HG02870 (cell line): ENCODE data around the gene RALGPS1.
"Not testable (repeated sequence)": the region's sequence is repeated elsewhere in the genome, so short reads cannot be mapped to it uniquely, and the experiment has no call there.

Experiments used
- ATAC-seq: cut with Tn5 transposase; IDR thresholded peaks from one replicate; pipeline ENCODE4 v1.9.1; 2021; ENCODE audit warnings: mild to moderate bottlenecking, moderate library complexity; ENCODE audit not compliant: unreplicated experiment

RALGPS1 gene

DNA sequence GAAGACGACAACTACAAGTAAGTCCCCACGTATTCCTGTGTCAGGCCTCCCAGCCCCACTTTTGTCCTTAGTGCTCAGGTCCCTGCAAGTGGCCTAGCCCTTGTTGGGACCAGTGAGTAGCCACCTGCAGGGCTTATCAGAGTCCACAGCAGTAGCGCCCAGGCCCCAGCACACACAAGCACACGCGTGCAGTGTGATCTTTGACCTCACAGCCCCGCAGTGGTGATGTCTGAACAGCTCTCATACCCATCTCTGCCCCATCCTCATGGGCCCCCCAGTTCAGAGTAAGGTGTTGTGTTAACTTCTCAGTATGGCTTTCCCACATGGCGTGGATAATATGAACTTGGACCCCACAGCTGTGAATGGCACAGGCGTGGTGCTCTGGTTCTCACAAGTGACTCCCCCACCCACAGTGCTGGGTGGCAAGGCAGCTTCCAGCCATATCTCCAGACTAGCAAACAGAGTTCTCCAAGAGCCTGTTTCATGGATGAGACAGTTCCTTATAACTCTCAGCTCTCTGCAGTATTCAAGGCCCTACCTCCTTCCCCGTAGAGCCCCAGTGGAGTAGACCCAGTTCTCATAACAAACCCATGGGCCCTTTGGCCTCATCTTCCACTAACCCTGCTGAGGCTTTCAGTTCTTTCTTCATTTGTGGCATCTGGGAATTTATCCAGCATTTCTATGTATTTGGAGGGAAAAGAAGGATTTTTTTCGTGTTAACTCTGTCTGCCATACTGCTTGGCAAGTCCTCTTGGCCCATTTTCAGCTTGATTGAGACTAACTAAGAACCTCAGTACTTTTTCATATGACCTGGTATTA lies 254.4 kb downstream of the RALGPS1 start:
- ATAC-seq = no peak

DNA sequence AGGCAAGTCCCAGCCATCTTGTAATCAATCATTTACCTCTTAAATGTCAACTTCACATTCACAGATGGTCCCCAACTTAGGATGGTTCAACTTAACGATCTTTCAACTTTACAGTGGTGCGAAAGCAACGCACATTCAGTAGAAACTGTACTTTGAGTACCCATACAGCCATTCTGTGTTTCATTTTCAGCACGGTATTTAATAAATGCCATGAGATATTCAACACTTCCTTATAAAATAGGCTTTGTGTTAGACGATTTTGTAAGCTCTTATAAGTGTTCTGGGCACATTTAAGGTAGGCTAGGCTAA lies 254.9 kb downstream of the RALGPS1 start:
- ATAC-seq = no peak

DNA sequence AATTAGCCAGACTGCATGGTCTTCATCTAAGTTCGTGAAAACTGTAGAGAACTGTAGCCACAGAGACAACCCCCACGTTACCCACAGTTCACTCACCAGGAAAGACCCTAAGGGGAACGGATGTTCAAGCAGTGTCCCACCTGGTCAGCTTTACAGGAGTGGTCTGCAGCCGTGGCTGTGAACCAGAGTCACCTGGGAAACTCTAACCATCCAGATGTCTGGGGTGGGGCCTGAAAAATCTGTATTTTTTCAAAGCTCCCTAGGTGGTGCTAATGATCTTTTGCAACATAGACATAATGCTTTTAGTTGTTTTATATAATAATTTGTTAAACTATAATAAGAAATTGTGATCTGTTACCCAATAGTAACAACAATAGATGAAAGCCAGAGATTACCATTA lies 255.5 kb downstream of the RALGPS1 start:
- no peak for ATAC-seq

DNA sequence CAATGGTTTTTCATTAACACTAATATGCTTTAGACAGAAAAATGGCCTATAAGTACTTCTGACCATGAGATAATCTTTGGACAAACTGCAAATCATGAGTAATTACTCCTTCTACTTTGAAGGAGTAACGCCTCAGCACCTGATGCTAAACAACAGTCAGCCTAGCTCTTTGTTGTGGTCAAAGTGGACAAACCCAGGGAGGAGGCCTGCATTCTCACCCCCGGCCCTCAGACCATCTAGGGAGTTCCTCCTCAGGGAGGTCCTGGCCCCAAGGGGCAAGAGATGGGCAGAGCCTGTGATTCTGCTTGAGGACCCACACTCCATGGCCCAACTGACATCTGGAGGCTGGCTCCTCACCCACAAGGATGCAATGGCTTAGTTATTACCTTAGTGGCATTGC lies 256.1 kb downstream of the RALGPS1 start:
- no peak for ATAC-seq

DNA sequence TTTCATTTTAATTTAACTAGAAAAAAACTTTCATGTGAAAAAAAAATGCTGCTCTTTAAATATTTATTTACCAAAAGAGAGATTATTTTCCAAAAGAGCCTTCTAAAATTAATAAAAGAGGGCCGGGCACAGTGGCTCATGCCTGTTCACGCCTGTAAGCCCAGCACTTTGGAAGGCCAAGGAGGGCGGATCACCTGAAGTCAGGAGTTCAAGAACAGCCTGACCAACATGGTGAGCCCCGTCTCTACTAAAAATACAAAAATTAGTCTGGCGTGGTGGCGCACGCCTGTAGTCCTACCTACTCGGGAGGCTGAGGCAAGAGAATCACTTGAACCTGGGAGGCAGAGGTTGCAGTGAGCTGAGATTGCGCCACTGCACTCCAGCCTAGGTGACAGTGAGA lies 256.8 kb downstream of the RALGPS1 start:
- not testable (repeated sequence) for ATAC-seq

DNA sequence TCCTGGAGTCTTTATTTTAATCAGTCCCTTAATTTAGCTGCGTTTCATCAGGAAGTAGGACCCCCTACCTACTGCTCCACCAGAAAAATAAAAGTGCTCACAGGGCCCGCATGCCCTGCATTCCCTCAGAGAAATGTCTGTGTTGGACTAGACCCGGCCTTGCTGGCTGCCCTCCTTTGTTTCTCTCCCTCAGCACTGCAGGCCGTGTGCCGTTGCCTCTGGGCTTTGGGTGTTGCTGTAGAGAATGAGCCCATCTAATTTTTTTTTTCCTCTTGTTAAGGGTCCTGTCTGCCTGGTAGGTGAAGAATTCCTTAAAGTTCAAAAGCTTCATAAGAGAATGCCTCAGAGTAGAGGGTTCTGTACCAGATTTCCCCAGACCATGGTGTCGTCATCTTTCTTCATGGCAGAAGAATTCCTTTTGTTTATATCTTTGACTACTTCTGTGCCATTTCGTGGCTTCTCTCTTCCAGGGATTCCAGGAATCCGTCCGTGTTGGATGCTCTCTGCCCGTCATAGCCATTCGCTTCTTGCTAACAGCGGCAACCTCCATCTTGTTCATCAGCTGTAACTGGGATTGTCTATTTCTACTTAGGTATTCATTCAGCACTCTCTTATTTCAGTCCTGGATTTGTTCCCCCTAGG lies 257.6 kb downstream of the RALGPS1 start:
- ATAC-seq = no peak

DNA sequence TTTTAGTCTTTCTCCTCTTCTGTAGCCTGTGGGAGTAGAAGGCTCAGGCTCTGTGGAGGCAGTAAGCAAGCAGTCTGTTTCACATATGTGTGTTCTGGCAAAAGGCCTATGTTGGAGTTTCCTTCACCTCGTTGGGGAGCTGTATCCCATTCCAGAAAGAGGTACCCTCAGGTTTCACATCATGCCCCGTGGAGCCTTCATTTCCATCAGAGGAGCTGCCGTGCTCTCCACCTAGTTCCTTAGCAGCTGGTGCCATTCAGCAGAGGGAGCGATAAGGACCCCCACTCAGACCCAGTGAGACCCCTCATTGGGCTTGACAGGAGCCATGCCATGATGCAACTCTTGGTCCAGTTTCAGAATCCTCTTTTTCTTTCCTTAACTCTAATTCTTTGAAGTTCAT lies 258.5 kb downstream of the RALGPS1 start:
- ATAC-seq = no peak

DNA sequence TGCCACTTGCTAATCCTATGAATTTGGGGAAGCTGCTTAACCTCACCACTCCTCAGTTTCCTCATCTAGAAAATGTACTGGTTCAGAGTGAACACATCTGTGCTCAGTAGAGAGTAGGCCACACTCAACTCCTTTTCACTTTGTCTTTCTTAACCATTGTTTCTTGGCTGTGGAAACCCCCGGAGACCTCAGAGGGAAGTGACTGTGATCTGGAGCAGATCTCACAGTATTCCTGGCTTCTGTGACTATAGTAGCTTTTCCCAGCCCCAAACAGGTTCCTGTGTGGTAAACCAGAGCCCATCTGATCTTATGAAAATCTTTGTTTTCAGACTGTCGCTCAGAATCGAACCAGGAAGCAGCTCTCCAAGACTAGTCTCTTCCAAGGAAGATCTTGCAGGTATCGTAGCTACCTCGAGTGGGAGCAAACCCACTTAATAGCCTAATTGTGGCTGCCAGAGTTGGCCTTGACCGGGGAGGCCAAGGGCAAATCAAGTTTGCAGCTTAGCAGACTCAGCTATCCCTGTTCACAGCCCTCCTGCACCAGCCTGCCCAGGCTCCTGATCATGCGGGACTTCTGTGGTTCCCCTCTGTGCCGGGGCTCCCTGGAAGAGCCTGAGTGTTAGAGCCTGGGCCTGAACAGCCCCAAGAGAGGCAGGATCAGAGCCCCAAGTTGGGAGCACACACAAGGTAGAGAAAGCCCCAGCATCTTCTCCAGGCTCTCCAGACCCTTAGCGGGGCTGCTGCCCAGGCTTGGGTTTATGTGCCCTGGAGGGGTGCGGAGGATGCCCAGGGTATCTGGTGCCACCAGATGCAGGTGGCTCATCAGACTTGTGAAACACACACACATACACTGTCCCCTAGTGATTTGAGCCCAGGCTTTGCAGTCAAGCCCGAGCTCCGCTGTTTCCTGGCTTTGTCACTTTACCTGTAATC lies 260.1 kb downstream of the RALGPS1 start:
- ATAC-seq = no peak

DNA sequence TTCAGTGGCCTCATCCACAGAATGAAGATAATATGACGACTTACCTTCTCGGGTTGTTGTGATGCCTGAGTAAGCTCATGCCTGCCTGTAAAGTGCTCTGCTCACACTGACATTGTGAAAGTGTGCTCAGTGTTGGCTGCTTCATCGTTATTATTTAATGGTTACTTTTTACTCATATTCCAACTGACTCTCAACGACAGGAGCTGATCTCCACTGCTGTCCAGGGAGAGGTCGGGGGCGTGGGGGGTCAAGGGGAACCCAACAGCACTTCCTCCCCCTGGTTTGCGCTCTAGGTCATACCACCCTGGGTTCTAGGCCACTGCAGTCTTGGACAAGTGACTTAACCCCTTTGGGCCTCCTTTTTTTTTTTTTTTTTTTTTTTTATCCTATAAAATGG lies 260.7 kb downstream of the RALGPS1 start:
- no peak for ATAC-seq

DNA sequence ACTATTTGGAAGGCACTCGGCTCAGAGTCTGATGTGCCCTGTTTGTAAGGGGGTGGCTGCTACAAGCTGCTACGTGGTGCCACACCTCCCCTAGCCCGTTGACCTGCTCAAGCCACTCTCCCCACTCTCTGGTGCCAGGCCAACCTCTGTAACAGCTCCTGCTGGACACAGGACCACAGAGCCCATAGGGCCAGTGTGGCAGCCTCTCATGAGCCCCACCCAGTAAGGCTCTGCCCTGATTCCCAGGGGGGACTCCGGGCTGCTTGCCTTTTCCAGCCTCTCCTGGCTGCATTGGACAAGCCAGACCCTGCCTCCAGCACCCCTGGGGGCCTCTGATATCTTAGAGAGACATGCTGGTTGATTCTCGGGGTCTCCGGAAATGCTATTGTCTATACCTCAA lies 261.2 kb downstream of the RALGPS1 start:
- ATAC-seq = no peak

DNA sequence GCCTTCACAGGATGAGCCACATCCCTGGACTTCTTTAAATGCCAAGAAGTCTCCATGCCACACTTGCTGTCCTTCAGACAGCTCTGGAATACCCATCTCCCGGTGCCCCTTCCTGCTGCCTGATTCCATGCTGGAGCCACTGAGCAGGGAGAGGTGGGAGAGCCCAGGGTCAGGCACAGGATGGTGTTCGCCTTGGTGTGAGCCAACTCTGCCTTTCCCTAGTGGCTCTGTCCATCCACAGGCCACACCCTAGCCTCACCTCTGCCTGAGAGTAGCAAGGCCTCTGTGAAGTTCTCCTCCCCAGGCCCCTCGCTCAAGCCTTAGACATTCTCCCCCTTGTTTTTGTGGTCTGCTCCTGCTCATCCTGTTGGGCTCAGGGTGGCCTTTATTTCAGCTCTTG lies 262.0 kb downstream of the RALGPS1 start:
- ATAC-seq = no peak

DNA sequence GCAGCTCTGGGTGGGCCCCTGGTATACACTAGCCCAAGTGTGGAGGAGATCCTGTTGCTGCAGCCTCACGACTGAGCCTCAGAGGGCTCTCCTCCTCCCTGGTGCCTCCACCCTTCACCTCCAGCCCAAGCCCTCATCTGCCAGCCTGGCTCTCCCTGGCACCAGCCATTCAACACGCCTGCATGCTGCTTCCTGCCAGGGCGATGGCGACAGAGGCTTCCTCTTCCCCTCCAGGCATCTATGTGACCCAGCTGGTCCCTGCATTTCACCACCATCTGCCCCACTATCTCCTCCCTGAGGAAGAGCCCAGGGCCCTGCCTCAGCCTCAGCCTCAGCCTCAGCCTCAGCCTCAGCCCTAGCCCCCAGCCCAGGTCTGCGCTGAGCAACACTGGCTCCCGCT lies 262.6 kb downstream of the RALGPS1 start:
- ATAC-seq = no peak

DNA sequence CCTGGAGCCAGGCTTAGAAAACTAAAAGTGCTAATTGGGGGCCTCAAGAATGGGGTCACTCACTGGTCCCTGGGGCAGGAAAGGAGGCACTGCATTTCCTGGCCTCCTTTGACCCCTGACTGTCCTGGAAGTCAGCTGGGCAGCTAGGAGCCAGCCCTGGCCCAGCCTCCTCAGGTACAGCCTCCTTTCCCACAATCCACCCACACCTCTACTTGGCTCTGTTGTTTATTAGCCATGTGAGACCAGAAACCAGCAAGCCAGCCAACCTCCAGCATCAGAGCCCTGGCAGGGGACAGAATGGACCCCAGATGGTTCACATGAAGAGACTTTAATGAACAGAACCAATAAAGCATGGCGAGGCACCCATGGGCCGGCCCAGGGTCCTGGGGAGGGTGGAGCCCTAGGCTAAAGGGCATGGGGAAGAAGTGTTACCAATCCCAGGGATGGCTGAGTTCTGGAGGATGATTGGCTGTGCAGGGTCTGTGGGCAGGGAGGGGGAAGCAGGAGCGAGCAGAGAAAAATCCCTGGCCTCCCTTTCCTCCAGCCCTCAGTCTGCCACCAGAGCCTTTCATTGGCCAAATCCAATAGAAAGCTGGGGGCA lies 263.2 kb downstream of the RALGPS1 start:
- ATAC-seq = no peak

DNA sequence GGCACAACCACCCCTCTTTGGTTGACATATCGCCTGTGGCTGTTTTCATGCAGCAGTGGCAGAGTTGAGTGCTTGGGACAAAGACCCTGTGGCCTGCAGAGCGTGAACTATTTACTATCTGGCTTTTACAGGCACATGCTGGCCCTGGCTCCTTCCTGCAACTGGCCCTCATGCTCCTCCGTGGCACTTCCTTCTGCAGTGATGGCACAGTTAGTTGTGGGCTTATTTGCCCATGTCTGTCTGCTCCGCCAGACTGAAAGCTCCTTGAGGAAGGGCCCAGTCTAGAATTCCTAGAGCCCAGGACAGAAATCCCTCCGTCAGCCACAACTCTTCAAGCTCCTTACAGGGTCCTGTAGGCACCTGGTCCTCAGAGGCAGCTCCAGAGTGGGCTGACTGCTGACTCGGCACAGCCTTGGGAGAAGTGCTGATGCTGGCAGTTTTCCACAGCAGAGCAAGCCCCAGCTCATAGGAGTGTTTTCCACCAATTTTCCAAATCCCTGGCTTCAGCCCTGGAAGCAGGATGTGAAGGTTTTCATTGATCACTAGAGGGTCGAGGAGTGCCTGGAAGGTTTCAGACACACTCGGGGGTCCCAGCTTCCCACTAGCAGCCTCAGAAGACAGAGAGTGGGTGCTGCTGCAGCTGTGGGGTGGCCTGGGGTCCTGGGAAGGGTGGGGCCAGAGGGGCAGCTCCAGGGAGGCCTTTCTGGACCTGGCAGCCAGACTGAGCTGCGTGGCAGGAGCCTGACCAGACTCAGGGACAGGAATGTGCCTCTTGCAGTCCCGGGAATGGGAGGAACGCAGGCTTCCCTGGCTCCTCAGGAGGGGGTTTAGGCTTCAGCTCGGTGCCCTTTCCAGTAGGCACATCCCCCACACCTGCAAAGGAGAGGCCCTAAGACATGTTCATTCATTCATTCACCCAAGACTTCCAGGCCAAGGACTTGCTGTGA lies 264.4 kb downstream of the RALGPS1 start:
- ATAC-seq = no peak

DNA sequence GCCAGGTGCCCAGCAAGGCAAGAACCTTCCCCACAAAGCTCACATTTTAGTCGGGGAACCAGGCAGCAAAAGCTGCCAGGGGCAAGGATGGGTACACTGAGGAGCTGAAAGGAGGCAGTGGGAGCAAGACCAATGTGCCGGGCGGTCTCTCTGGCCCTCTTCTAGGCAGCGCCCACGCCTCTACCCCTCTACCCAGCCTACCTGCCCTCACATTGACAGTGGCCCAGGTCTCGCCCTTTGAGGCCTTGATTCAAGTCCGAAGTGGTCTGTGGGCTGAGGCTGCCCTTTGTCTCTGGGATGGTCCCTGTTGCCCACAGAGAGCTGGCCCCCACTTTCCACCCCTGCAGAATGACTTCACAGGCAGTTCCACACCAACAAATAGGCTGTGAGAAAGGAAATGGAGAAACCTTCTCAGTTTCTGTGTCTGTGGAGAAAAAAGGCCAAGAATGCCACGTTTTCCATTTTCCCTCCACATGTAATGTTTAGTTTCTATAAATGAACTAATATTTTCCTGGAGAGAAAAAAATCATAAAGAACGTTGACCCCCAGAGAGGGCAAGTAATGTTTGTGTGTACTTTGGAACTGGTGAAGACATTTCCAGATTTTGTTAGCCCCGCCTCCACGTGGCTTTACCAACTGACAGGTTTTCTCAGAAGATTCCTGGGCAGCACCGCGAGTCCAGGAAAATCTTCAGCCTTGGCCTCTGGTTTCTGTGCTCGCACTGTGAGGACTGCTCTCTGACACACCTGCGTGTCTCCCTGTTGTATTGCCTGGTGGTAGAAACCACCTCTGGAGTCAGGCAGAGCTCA lies 265.3 kb downstream of the RALGPS1 start:
- ATAC-seq = no peak

DNA sequence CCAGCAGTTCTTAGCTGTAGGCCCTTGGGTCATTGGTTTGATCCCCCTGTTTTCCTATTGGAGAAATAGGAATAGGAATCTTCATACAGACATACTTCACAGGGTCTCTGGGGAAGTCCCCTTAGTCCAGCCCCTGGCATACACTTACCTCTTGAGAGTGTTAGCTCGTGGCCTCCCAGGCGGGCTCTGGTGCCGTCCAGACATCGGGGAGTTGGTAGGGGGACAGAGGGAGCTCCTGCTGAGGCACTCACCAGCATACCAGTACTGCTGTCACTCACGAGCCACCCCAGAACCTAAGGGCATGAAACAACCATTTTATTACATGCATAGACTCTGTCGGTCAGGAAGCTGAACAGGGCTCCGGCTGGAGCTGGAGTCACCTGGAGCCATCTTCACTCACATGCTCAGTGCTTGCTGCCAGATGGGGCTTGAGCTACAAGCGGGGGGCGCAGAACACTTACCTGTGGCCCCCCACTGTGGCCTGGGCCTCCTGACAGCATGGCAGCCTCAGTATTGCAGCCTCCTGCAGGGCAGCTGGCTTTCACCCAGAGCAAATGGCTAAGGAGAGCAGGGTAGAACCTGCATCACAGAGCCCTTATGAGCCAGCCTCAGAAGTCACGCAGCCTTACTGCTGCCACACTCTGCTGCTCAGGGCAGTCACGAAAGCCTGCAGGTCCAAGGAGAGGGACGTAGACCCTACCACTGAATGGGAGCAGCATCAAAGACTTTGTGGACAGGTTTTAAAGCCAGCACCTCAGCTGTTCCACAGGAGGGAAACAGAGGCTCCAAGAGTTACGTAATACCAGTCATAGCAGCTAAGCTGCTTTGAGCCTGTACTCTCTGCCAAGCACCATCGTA lies 266.1 kb downstream of the RALGPS1 start:
- no peak for ATAC-seq

DNA sequence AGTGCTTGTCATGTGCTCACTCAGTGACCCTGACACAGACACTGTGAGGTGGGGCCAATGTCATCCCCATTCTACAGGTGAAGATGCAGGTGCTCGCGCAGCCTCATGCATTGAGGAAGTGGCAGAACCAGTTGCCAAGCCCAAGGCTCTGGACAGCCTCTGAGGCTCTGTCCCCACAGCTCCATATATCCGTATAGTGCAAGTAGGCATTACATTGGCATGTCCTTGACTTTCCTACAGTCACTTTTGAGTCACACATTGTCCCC lies 266.7 kb downstream of the RALGPS1 start:
- no peak for ATAC-seq

DNA sequence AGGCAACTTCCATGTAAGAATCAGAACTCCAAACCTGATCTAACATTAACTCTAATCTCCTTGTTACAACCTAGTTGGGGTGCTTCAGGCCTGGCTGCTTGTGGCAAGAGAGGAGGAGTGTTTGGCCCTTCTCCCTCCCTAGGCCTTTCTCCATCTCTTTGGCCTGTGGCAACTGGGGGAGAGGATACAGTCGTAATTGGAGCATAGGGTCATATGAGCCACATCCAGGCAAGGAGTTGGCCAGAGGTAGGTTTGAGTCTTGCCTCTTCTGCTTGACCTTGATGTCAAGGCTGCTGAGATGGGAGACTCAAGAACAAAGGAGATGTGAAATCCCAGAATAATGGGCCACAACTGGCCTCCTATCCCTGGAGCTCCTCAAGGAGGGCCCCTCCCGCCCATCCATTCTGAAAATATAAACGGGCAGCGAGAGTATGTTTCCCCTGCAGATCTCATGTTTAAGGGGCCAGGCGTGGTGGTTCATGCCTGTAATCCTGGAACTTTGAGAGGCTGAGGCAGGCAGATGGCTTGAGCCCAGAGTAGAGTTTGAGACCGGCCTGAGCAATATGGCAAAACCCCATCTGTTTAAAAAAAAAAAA lies 267.1 kb downstream of the RALGPS1 start:
- no peak for ATAC-seq
